WTC11 (cell line): ENCODE results near the gene RCC2. TPM values are rescaled to one million over a fixed set of nuclear protein-coding genes. Genes with fewer than 3 reads are reported as not detected.

Source experiments
- ATAC-seq: fragments of 200-7000 bp; cut with Tn5 transposase; 2 replicates; pipeline ENCODE4 v1.10.0; 2021; ENCODE audit warnings: mild to moderate bottlenecking, moderate library complexity
- CTCF ChIA-PET: fragments of 300-600 bp; sonication (Branson Sonifier 250); formaldehyde crosslinking; loops from one replicate; lab custom pipeline; 2021; ENCODE audit warnings: antibody characterized with exemption; lab: Charles Lee
- POLR2A ChIA-PET: fragments of 350-600 bp; sonication (Branson Sonifier 250); formaldehyde crosslinking; loops from one replicate; lab custom pipeline; 2021; ENCODE audit warnings: antibody characterized with exemption; lab: Charles Lee
- DNase-seq: peaks from one replicate; pipeline ENCODE4 v3.0.0; 2021; ENCODE audit warnings: low spot score
- H3K27ac Mint-ChIP-seq: 2 replicates; pipeline ENCODE4 v1.8.0; 2021; ENCODE audit warnings: mixed read lengths
- H3K27me3 Mint-ChIP-seq: 2 replicates; pipeline ENCODE4 v1.8.0; 2021; ENCODE audit warnings: low read depth, mild to moderate bottlenecking, moderate library complexity, mixed read lengths
- H3K36me3 Mint-ChIP-seq: 2 replicates; pipeline ENCODE4 v1.8.0; 2021; ENCODE audit warnings: mixed read lengths
- H3K4me1 Mint-ChIP-seq: 2 replicates; pipeline ENCODE4 v1.8.0; 2022; ENCODE audit warnings: mixed read lengths
- H3K4me3 Mint-ChIP-seq: 2 replicates; pipeline ENCODE4 v1.8.0; 2021; ENCODE audit warnings: mild to moderate bottlenecking, moderate library complexity, mixed read lengths
- H3K9me3 Mint-ChIP-seq: 2 replicates; pipeline ENCODE4 v1.8.0; 2021; ENCODE audit warnings: mixed read lengths
- ELF4 ChIP-seq: sonication (generic); formaldehyde crosslinking; IDR thresholded peaks from 2 replicates; pipeline ENCODE4 v1.8.1; 2022; ENCODE audit warnings: low read depth, mild to moderate bottlenecking, moderate library complexity, missing genetic modification reagents
- EMX1 ChIP-seq: fragments of 250-450 bp; sonication (Bioruptor Pico); IDR thresholded peaks from 2 replicates; pipeline ENCODE4 v1.8.0; 2021; ENCODE audit warnings: mild to moderate bottlenecking
- ESRRA ChIP-seq: sonication (generic); formaldehyde crosslinking; IDR thresholded peaks from 2 replicates; pipeline ENCODE4 v1.8.1; 2022; ENCODE audit warnings: mild to moderate bottlenecking, missing genetic modification reagents, borderline replicate concordance
- FOXJ3 ChIP-seq: sonication (generic); formaldehyde crosslinking; IDR thresholded peaks from 2 replicates; pipeline ENCODE4 v1.9.0; 2021; ENCODE audit warnings: missing genetic modification reagents, mild to moderate bottlenecking, borderline replicate concordance
- FOXP1 ChIP-seq: sonication (generic); formaldehyde crosslinking; IDR thresholded peaks from 2 replicates; pipeline ENCODE4 v1.8.0; 2022; ENCODE audit warnings: missing genetic modification reagents, mild to moderate bottlenecking, moderate library complexity, borderline replicate concordance
- GTF2I ChIP-seq: fragments of 250-450 bp; sonication (Bioruptor Pico); conservative IDR thresholded peaks from 2 replicates; pipeline ENCODE4 v1.4.0; 2021; ENCODE audit warnings: mild to moderate bottlenecking
- MYBL2 ChIP-seq: sonication (generic); formaldehyde crosslinking; IDR thresholded peaks from 2 replicates; pipeline ENCODE4 v1.8.1; 2023; ENCODE audit warnings: mild to moderate bottlenecking, moderate library complexity, missing genetic modification reagents
- RORB ChIP-seq: fragments of 250-450 bp; sonication (Bioruptor Pico); IDR thresholded peaks from 2 replicates; pipeline ENCODE4 v1.9.0; 2021; ENCODE audit warnings: mild to moderate bottlenecking
- TEAD1 ChIP-seq: sonication (generic); formaldehyde crosslinking; IDR thresholded peaks from 2 replicates; pipeline ENCODE4 v1.8.0; 2022; ENCODE audit warnings: mild to moderate bottlenecking, missing genetic modification reagents
- ZNF121 ChIP-seq: sonication (generic); formaldehyde crosslinking; IDR thresholded peaks from 2 replicates; pipeline ENCODE4 v1.8.0; 2023; ENCODE audit warnings: missing genetic modification reagents
- ZNF138 ChIP-seq: sonication (generic); formaldehyde crosslinking; conservative IDR thresholded peaks from 2 replicates; pipeline ENCODE4 v1.8.1; 2022; ENCODE audit warnings: mild to moderate bottlenecking, moderate library complexity, missing genetic modification reagents
- ZNF263 ChIP-seq: sonication (generic); formaldehyde crosslinking; IDR thresholded peaks from 2 replicates; pipeline ENCODE4 v1.8.1; 2022; ENCODE audit warnings: low read depth, mild to moderate bottlenecking, moderate library complexity, missing genetic modification reagents
- ZNF671 ChIP-seq: fragments of 250-450 bp; sonication (Bioruptor Pico); IDR thresholded peaks from 2 replicates; pipeline ENCODE4 v1.8.0; 2021; ENCODE audit warnings: mild to moderate bottlenecking
- total RNA-seq: library from RNA; stranded (reverse); gene quantifications from 3 replicates; pipeline ENCODE4 v1.2.3, GENCODE V29; 2021
- TF ChIP-seq, protein P1 (sequence below): sonication (generic); formaldehyde crosslinking; IDR thresholded peaks from 2 replicates; pipeline ENCODE4 v1.8.0; 2022; ENCODE audit warnings: mild to moderate bottlenecking, missing genetic modification reagents
- TF ChIP-seq, protein P2 (sequence below): sonication (generic); formaldehyde crosslinking; conservative IDR thresholded peaks from 2 replicates; pipeline ENCODE4 v1.8.1; 2022; ENCODE audit warnings: mild to moderate bottlenecking, missing genetic modification reagents
- TF ChIP-seq, protein P3 (sequence below): fragments of 250-450 bp; sonication (Bioruptor Pico); IDR thresholded peaks from 2 replicates; pipeline ENCODE4 v1.9.0; 2021; ENCODE audit warnings: moderate library complexity, mild to moderate bottlenecking, inconsistent platforms, borderline replicate concordance
- TF ChIP-seq, protein P4 (sequence below): sonication (generic); formaldehyde crosslinking; IDR thresholded peaks from 2 replicates; pipeline ENCODE4 v1.8.0; 2023; ENCODE audit warnings: missing genetic modification reagents, mild to moderate bottlenecking, borderline replicate concordance
- TF ChIP-seq, protein P5 (sequence below): sonication (generic); formaldehyde crosslinking; IDR thresholded peaks from 2 replicates; pipeline ENCODE4 v1.8.0; 2022; ENCODE audit warnings: mild to moderate bottlenecking, missing genetic modification reagents
- TF ChIP-seq, protein P6 (sequence below): fragments of 250-450 bp; sonication (Bioruptor Pico); IDR thresholded peaks from 2 replicates; pipeline ENCODE4 v1.9.0; 2021; ENCODE audit warnings: mild to moderate bottlenecking

The RCC2 gene
- total RNA-seq, 1 experiment from 2014 or later, result 377 TPM

DNA sequence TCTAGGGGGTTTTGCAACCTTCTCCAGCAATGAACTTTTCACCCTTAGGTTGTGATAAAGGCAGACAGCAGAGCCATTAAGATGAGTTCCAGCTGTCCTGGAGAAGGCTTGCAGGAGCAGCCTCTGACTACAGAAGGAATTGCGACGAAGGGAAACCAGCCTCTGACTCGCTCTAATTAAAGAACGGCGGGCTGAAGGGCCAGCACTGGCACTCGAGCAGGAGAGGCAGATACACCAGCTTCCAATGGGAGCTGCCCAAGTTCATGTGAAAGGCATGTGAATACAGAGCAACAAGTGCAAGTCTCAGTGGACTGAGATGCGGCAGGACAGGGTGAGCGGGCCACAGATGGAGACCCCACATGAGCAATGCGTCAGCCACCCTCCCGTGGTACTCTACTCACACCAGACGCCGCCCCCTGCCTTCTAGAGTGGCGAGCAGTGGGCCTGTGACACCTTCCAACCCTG is 15.7 kb downstream of the RCC2 start:
- Mint-ChIP-seq H3K4me1 (peaks cover 65% of the 10 kb centered on the region), H3K4me3 (no peak overlapping the region), H3K36me3 (peaks cover 92% of the 10 kb centered on the region), H3K9me3 (no peaks in the 10 kb centered on the region), H3K27ac (peak overlapping the region; percentile 91), H3K27me3 (no peaks in the 10 kb centered on the region)
- DNase-seq, result no peak
- ATAC-seq, result no peak
- ChIA-PET CTCF (interaction anchor here (0.7 to 1.0 kb wide), 2 partner anchors 16 to 53 kb away, joined by 5 read pairs; partner anchors contain the start of gene RCC2), POLR2A (no interaction called here)
- TF ChIP-seq ZNF671 (CRISPR knock-in tag) (no peak), ZNF121 (peak; percentile 90)

DNA sequence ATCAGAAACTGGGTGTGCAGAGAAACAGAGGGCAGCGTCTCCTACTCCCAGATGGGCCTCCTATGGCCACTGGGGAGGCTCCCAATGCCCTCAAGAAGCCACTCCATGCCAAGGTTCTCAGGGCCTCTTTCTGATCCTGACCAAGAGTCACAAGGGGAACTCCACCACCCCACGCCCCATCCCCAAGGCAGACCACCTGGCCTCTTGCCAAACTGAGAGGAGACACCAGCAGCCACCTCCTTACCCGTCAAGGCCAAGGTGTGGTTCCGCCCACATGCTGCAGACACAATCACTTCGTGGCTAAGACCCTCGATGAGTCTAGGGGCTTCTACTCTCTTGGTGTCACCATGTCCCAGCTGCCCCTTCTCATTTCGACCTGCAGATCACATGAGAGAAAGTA is 17.0 kb downstream of the RCC2 start:
- no peaks in the 10 kb centered on the region for H3K9me3 Mint-ChIP-seq
- H3K4me3 Mint-ChIP-seq, result no peak overlapping the region
- ATAC-seq, result no peak
- POLR2A ChIA-PET, result no interaction called here
- peak overlapping the region; percentile 87 for H3K27ac Mint-ChIP-seq
- peaks cover 95% of the 10 kb centered on the region for H3K36me3 Mint-ChIP-seq
- TF ChIP-seq FOXJ3 (CRISPR knock-in tag), result no peak
- no peak for TF ChIP-seq ZNF138 (CRISPR knock-in tag)
- TF ChIP-seq, protein P1, sequence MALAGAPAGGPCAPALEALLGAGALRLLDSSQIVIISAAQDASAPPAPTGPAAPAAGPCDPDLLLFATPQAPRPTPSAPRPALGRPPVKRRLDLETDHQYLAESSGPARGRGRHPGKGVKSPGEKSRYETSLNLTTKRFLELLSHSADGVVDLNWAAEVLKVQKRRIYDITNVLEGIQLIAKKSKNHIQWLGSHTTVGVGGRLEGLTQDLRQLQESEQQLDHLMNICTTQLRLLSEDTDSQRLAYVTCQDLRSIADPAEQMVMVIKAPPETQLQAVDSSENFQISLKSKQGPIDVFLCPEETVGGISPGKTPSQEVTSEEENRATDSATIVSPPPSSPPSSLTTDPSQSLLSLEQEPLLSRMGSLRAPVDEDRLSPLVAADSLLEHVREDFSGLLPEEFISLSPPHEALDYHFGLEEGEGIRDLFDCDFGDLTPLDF (CRISPR knock-in tag), result no peak
- TF ChIP-seq ZNF263 (CRISPR knock-in tag), result no peak
- no peak for TF ChIP-seq RORB (CRISPR knock-in tag)
- no peak for TF ChIP-seq GTF2I (CRISPR knock-in tag)
- TF ChIP-seq, protein P2, sequence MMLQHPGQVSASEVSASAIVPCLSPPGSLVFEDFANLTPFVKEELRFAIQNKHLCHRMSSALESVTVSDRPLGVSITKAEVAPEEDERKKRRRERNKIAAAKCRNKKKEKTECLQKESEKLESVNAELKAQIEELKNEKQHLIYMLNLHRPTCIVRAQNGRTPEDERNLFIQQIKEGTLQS (CRISPR knock-in tag), result no peak
- no peak for TF ChIP-seq MYBL2 (CRISPR knock-in tag)
- TF ChIP-seq ESRRA, result no peak
- TF ChIP-seq ELF4 (CRISPR knock-in tag), result no peak
- CTCF ChIA-PET, result no interaction called here
- no peaks in the 10 kb centered on the region for H3K27me3 Mint-ChIP-seq
- peaks cover 54% of the 10 kb centered on the region for H3K4me1 Mint-ChIP-seq
- no peak for DNase-seq

DNA sequence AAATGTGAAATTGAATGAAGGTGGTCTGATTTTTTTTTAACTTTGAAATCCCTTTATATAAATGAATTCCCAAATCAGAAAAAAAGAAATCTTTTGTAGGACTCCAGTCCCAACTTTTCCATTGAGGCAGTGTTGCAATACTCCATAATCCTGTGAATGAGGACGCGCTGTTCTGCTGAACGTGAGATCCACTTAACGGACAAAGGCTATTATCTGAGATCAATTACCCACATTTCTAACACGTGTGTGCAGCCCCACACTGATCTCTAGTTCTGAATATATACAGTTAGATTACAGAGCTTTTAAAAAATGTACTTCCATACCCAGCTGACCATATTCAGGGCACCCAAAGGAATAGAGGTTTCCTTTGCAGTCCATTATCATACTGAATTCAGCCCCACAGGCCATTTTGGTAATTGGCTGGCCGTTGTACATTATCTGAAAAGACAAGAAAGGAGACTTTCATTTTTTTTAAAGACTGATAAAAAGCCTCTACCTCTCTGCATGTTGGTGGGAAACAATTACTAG is 19.0 kb downstream of the RCC2 start:
- Mint-ChIP-seq H3K9me3 (no peaks in the 10 kb centered on the region), H3K4me1 (peaks cover 43% of the 10 kb centered on the region), H3K27ac (peak overlapping the region; percentile 23), H3K27me3 (no peaks in the 10 kb centered on the region), H3K4me3 (no peak overlapping the region), H3K36me3 (peaks cover 98% of the 10 kb centered on the region)
- TF ChIP-seq, protein P3, sequence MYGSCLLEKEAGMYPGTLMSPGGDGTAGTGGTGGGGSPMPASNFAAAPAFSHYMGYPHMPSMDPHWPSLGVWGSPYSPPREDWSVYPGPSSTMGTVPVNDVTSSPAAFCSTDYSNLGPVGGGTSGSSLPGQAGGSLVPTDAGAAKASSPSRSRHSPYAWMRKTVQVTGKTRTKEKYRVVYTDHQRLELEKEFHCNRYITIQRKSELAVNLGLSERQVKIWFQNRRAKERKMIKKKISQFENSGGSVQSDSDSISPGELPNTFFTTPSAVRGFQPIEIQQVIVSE (CRISPR knock-in tag), result no peak
- DNase-seq, result no peak
- ChIA-PET CTCF (no interaction called here), POLR2A (no interaction called here)
- no peak for ATAC-seq

DNA sequence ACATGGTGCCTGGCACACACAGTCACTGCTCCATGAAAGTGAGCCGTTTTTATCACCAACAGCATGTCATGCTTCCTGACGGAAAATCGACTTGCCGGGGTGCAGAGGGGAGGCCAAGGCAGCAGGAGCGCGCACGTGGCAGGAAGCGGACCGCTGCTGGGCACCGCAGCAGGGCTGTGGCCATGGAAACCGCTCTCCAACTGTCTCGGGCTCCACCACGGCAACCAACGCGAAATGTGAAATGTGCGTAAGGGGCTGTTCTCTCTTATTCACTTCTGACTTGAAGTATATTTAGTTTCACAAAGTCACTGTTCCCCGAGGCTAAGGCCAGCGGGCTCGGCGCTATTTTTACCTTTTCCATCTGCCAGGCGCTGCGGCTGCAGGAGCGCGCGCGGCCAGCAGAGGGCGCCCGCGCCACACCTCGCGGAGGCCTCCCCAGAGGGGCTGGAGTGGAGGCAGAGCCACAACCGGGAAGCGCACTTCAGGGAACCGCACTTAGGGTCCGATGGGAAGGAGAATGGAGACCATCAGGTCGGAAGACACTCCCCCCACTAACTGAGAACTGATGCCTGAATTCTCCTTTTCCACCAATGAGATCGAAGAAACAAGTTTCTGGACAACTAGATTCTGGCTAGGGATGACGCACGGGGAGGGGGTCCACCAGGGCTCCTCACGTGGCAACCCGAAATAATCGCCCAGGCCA is 19.7 kb downstream of the RCC2 start:
- Mint-ChIP-seq H3K36me3 (peaks cover 98% of the 10 kb centered on the region), H3K4me3 (no peak overlapping the region), H3K27ac (peak overlapping the region; percentile 23), H3K9me3 (no peaks in the 10 kb centered on the region), H3K27me3 (no peaks in the 10 kb centered on the region), H3K4me1 (peaks cover 40% of the 10 kb centered on the region)
- POLR2A ChIA-PET, result no interaction called here
- DNase-seq (peak; percentile 88), ATAC-seq (peak; percentile 92)
- CTCF ChIA-PET, result interaction anchor here (1.2 kb wide), 1 partner anchor 58 kb away, joined by 4 read pairs; no protein-coding TSS in a partner anchor
- TF ChIP-seq, protein P4, sequence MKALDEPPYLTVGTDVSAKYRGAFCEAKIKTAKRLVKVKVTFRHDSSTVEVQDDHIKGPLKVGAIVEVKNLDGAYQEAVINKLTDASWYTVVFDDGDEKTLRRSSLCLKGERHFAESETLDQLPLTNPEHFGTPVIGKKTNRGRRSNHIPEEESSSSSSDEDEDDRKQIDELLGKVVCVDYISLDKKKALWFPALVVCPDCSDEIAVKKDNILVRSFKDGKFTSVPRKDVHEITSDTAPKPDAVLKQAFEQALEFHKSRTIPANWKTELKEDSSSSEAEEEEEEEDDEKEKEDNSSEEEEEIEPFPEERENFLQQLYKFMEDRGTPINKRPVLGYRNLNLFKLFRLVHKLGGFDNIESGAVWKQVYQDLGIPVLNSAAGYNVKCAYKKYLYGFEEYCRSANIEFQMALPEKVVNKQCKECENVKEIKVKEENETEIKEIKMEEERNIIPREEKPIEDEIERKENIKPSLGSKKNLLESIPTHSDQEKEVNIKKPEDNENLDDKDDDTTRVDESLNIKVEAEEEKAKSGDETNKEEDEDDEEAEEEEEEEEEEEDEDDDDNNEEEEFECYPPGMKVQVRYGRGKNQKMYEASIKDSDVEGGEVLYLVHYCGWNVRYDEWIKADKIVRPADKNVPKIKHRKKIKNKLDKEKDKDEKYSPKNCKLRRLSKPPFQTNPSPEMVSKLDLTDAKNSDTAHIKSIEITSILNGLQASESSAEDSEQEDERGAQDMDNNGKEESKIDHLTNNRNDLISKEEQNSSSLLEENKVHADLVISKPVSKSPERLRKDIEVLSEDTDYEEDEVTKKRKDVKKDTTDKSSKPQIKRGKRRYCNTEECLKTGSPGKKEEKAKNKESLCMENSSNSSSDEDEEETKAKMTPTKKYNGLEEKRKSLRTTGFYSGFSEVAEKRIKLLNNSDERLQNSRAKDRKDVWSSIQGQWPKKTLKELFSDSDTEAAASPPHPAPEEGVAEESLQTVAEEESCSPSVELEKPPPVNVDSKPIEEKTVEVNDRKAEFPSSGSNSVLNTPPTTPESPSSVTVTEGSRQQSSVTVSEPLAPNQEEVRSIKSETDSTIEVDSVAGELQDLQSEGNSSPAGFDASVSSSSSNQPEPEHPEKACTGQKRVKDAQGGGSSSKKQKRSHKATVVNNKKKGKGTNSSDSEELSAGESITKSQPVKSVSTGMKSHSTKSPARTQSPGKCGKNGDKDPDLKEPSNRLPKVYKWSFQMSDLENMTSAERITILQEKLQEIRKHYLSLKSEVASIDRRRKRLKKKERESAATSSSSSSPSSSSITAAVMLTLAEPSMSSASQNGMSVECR (CRISPR knock-in tag), result peak; percentile 51; the same call in 1 of the 2 replicates
- TF ChIP-seq, protein P5, sequence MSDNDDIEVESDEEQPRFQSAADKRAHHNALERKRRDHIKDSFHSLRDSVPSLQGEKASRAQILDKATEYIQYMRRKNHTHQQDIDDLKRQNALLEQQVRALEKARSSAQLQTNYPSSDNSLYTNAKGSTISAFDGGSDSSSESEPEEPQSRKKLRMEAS (CRISPR knock-in tag), result 0 out of 2 replicates have a peak, but pooled peaks have one; percentile 51
- TF ChIP-seq EMX1 (no peak), TEAD1 (CRISPR knock-in tag) (0 out of 2 replicates have a peak, but pooled peaks have one; percentile 15), FOXP1 (peak; percentile 57; the same call in 1 of the 2 replicates)
- TF ChIP-seq, protein P6, sequence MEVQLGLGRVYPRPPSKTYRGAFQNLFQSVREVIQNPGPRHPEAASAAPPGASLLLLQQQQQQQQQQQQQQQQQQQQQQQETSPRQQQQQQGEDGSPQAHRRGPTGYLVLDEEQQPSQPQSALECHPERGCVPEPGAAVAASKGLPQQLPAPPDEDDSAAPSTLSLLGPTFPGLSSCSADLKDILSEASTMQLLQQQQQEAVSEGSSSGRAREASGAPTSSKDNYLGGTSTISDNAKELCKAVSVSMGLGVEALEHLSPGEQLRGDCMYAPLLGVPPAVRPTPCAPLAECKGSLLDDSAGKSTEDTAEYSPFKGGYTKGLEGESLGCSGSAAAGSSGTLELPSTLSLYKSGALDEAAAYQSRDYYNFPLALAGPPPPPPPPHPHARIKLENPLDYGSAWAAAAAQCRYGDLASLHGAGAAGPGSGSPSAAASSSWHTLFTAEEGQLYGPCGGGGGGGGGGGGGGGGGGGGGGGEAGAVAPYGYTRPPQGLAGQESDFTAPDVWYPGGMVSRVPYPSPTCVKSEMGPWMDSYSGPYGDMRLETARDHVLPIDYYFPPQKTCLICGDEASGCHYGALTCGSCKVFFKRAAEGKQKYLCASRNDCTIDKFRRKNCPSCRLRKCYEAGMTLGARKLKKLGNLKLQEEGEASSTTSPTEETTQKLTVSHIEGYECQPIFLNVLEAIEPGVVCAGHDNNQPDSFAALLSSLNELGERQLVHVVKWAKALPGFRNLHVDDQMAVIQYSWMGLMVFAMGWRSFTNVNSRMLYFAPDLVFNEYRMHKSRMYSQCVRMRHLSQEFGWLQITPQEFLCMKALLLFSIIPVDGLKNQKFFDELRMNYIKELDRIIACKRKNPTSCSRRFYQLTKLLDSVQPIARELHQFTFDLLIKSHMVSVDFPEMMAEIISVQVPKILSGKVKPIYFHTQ, result peak; percentile 35; the same call in 1 of the 2 replicates
